Neutrophil (primary cell): Measurements from ENCODE around the gene EMCN.

Experiments
- H3K27ac ChIP-seq: fragments of 200-600 bp; sonication (generic); 2 replicates; pipeline ENCODE4 v1.5.1; 2016; ENCODE audit warnings: mild to moderate bottlenecking, moderate library complexity
- H3K27me3 ChIP-seq: fragments of 200-600 bp; sonication (generic); 2 replicates; pipeline ENCODE4 v1.6.0; 2016; ENCODE audit warnings: mild to moderate bottlenecking
- H3K36me3 ChIP-seq: fragments of 200-600 bp; sonication (generic); 2 replicates; pipeline ENCODE4 v1.5.1; 2017
- H3K4me1 ChIP-seq, 2 experiments: fragments of 200-600 bp in 1 of 2; sonication (generic) in 1 of 2; 1 replicate in 1 of 2; 2 replicates in 1 of 2; pipeline versions ENCODE4 v1.5.1 to v1.6.1; 2013 to 2016; ENCODE audit warnings: low read depth in 1 of 2, low read length in 1 of 2, mild to moderate bottlenecking in 1 of 2, moderate library complexity in 1 of 2; ENCODE audit not compliant: control insufficient read depth in 1 of 2, insufficient read depth in 1 of 2
- H3K4me3 ChIP-seq, 2 experiments: fragments of 200-600 bp in 1 of 2; sonication (generic) in 1 of 2; 1 replicate in 1 of 2; 2 replicates in 1 of 2; pipeline ENCODE4 v1.5.1; 2013 to 2016; ENCODE audit warnings: low read depth in 1 of 2, low read length in 1 of 2, mild to moderate bottlenecking in 1 of 2, moderate library complexity in 1 of 2
- H3K9me3 ChIP-seq: fragments of 200-600 bp; sonication (generic); 2 replicates; pipeline ENCODE4 v1.5.1; 2016
- TF ChIP-seq, protein P1 (sequence below): fragments of 200-600 bp; sonication (generic); IDR thresholded peaks from 2 replicates; pipeline ENCODE4 v1.5.1; 2016; ENCODE audit warnings: antibody characterized with exemption

Gene EMCN

DNA sequence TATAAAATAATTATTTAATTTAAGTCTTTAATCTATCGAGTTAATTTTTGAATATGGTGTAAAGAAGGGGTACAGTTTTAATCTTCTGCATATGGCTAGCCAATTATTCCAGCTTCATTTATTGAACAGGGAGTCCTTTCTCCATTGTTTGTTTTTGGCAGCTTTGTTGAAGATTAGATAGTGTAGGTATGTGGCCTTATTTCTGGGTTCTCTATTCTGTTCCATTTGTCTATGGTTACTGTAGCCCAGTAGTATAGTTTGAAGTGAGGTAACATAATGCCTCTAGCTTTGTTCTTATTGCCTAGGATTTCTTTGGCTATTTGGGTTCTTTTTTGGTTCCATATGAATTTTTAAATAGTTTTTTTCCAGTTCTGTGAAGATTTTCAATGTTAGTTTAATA is 48.3 kb downstream of the EMCN start:
- Histone ChIP-seq H3K4me1 (no peaks in the 10 kb centered on the region), H3K9me3 (no peaks in the 10 kb centered on the region), H3K4me3 (no peak overlapping the region), H3K27ac (no peak overlapping the region), H3K36me3 (no peaks in the 10 kb centered on the region), H3K27me3 (no peaks in the 10 kb centered on the region)
- TF ChIP-seq, protein P1, sequence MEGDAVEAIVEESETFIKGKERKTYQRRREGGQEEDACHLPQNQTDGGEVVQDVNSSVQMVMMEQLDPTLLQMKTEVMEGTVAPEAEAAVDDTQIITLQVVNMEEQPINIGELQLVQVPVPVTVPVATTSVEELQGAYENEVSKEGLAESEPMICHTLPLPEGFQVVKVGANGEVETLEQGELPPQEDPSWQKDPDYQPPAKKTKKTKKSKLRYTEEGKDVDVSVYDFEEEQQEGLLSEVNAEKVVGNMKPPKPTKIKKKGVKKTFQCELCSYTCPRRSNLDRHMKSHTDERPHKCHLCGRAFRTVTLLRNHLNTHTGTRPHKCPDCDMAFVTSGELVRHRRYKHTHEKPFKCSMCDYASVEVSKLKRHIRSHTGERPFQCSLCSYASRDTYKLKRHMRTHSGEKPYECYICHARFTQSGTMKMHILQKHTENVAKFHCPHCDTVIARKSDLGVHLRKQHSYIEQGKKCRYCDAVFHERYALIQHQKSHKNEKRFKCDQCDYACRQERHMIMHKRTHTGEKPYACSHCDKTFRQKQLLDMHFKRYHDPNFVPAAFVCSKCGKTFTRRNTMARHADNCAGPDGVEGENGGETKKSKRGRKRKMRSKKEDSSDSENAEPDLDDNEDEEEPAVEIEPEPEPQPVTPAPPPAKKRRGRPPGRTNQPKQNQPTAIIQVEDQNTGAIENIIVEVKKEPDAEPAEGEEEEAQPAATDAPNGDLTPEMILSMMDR = no peak

DNA sequence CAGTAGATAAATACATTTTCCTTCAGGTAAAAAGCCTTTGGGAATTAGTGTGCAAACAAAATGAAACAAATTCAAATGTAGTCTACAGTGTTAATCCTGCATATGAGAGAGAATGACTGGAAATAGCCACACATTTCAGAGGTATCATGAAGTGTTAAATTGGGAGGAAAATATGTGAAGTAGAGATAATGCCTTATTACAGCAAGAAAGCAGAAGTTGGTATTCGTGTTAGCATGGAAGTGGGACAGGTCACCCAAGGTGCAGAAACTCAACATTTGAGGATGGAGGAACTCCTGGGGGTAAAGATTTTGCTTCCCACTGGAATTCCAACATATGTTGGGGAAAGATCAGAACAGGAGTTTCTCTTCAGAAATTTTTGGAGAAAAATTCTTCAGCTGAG is 51.3 kb downstream of the EMCN start:
- H3K27ac ChIP-seq = no peak overlapping the region
- H3K27me3 ChIP-seq = no peaks in the 10 kb centered on the region
- H3K4me1 ChIP-seq = no peaks in the 10 kb centered on the region
- H3K9me3 ChIP-seq = no peaks in the 10 kb centered on the region
- TF ChIP-seq, protein P1 = no peak
- no peak overlapping the region for H3K4me3 ChIP-seq
- no peaks in the 10 kb centered on the region for H3K36me3 ChIP-seq

DNA sequence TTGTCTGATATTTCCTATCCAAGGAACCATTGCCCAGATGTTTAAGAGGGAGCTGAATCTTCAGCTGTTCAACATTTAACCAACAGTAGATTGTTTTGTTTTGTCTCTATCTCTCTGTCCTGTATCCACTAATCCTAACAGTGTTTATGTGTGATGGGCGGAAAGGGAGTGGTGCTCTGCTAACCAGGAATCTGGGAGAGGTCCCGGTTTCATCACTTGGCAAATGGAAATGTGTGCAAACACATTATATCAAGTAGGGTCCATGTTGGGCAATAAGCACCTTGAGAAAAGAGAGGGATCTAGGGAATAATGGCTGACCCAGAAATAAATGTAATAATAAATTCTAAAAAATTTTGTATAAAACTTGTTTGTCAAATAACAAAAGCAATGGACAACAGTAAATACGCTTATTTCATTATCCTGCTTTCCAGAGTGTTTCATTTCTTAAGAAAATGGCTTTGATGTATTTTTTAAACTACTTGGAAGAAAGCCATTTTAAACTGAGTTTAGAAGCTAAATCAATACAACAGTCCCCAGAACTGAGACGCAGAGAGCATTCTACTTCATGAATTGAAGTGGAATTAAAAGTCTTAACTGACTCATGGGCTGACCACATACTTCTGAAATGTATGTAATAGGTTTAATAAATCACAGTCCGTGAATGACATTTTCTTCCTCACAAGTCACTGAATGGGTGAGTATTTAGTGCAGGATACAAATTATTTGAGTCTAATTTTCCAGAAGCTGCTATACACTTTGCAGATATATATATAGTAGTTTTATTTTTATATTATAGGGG is 55.8 kb downstream of the EMCN start:
- Histone ChIP-seq H3K36me3 (no peaks in the 10 kb centered on the region), H3K4me3 (no peak overlapping the region), H3K9me3 (no peaks in the 10 kb centered on the region), H3K4me1 (no peaks in the 10 kb centered on the region), H3K27me3 (no peaks in the 10 kb centered on the region), H3K27ac (no peak overlapping the region)
- TF ChIP-seq, protein P1 = no peak

DNA sequence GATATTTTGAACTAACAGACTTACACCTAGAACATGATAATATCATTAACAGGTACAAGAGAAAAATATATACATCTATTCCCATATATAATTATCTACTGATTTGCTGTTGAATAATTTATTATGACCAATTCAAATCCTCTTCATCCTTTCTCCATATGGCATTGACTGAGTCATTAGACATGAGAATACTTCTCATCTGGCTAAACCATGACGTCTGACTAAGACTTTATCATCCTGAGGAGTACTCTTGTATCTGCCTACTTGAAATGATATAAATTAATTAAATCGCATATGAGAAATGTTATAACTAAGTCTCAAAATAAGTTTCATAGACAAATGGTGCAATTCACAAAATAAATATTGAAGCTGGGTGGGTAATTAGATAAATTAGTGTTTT is 67.4 kb downstream of the EMCN start:
- Histone ChIP-seq H3K4me3 (no peak overlapping the region), H3K9me3 (no peaks in the 10 kb centered on the region), H3K27me3 (no peaks in the 10 kb centered on the region), H3K36me3 (no peaks in the 10 kb centered on the region), H3K4me1 (no peaks in the 10 kb centered on the region), H3K27ac (no peak overlapping the region)
- TF ChIP-seq, protein P1 = no peak

DNA sequence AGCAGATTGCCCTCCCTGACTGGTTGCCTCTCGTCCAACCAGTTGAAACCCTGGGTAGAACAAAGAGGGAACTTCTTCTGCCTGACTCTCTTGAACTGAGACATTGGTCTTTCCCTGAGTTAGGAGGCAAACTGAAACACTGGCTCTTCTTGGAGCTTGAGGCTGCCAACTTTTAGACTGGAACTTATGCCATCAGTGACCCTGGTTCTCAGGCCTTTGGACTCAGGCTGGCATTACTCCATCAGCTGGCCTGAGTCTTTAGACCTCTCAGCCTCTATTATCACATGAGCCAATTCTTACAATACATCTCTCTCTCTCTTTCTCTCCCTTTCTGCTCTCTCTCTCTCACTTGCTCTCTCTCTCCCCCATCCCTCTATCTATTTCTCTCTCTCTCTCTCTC is 86.4 kb downstream of the EMCN start:
- no peak overlapping the region for H3K4me3 ChIP-seq
- no peaks in the 10 kb centered on the region for H3K27me3 ChIP-seq
- H3K4me1 ChIP-seq = peaks cover 0 to 3% of the 10 kb centered on the region in 2 experiments
- H3K36me3 ChIP-seq = no peaks in the 10 kb centered on the region
- no peak overlapping the region for H3K27ac ChIP-seq
- no peaks in the 10 kb centered on the region for H3K9me3 ChIP-seq
- TF ChIP-seq, protein P1 = no peak
